NCI-H187 (cell line): Measurements from ENCODE around the gene FRMD4A.
"Not testable (repeated sequence)": the region's sequence is repeated elsewhere in the genome, so short reads cannot be mapped to it uniquely, and the experiment has no call there.

Experiments
- DNase-seq, 2 experiments: peaks; one replicate each; lab custom pipeline; 2025; lab: John Stamatoyannopoulos, UW

The FRMD4A gene

DNA sequence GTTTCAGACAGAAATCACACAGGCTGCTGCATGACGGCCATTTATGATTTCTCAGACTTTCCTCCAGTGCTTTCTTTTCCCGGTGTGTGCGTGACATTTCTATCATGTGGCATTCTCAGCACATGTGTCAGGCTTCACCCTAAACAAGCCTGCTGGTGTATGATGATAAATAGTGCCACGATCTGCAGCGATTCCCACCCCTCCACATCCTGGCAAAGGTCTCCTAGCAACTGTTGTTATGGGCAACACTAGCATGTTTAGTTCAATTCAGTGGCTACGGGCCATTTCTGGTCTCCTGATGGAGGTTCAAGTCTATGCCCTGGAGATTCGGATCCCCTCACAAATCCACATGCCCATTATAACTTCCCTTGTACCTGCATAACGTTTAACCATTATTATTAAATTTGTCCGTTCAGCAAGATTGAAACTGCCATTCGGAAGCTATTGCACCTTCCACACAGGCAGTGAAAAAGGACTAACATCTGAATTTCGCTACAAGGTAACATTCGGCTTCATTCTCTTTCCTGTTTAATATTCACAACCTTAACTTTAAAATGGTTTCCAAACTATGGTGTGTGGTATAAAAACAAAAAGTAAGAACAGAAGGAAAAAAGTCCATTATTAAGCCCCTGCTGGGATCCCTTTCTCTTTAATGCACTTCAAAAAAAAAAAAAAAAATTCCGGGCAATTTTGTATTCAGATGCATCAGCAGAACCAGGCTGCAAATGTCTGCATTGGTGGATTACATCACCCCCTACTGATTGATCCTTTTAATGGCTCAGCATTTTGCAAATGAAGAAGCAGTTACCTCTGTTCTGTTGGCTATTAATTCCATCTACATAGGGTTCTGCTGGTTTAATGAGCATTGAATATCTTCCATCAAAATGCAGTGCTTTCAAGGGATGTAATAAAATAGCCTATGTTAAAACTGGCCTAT, 90.2 kb downstream of the FRMD4A start:
- no peak for DNase-seq

DNA sequence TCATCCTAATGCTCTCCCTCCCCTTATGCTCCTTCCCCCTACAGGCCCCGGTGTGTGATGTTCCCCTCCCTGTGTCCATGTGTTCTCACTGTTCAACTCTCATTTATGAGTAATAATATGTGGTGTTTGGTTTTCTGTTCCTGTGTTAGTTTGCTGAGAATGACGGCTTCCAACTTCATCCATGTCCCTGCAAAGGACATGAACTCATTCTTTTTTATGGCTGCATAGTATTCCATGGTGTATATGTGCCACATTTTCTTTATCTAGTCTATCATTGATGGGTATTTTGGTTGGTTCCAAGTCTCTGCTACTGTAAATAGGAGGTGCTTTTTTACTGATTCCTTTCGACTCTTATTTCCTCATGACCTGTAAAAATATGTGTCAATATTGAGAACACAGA, 92.1 kb downstream of the FRMD4A start:
- DNase-seq = not testable (repeated sequence)

- DNase-seq = no peak
Measured at GRCh38 chr10:14236341-14236740, 94.4 kb downstream of the FRMD4A start.

GRCh38 chr10:14235566-14236195, 95.0 kb downstream of the FRMD4A start:
- DNase-seq = no peak

GRCh38 chr10:14233566-14233965, 97.2 kb downstream of the FRMD4A start:
- no peak for DNase-seq

DNA sequence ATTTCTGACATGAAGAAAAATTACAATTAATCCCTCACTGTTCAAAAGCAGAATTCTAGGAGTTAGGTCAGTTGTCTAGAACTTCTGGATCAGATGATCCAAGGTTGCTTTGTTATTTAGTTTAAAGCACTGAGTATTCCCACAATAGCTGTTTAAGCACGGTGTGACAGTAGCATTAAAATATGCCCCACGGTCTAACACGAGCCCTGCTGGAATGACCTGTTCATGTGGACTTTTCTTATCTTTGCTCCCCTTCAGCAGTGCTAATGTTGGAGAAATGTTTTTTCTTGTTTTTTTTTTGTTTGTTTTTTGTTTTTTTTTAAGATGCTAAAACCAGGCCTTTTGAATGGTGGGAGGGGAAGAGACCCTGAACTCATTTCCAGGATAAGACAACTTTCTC, 101.9 kb downstream of the FRMD4A start:
- not testable (repeated sequence) for DNase-seq

- DNase-seq = no peak
Measured at GRCh38 chr10:14225379-14225778, 105.3 kb downstream of the FRMD4A start.

DNA sequence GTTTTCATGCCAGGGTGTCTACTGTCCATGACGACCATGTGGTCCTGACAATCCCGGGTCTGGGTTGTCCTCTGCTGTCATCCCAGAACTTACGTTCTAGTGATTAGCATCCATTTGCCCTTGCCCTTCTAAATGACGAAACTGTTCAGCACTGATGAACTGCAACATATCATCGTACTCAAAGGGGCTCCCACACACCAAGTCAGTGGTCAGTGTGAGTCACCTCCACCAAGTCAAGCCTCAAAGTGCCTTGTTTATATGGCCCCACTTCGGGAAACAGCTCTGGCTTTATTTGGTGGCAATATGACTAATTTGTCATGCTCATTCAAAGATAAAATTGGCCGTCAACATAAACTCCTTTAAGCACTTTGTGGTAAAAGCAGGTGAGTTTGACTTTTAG, 110.7 kb downstream of the FRMD4A start:
- no peak for DNase-seq

GRCh38 chr10:14219411-14219810, 111.3 kb downstream of the FRMD4A start:
- no peak for DNase-seq

- no peak for DNase-seq
Measured at GRCh38 chr10:14215641-14216040, 115.1 kb downstream of the FRMD4A start.

- DNase-seq = not testable (repeated sequence)
Measured at GRCh38 chr10:14213703-14214102, 117.0 kb downstream of the FRMD4A start.

DNA sequence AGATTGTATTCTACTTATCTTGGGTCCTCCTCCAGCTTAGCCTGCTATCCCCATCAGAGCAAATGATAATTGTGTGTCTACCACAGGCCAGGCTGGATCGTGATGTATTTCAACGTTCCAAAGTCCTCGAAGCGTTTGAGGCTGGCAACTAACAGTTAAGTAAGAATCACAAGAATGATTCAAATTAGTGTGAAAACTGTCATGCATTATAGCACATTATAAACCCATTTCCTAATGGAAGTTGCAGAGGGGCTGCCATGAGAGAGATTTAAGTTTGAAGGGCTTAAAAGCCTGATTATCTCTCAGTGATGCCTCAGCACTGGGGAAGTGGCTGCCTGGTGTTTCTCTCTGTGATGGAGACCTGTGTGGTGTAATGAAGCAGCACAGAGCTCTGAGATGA, 119.1 kb downstream of the FRMD4A start:
- DNase-seq = no peak

GRCh38 chr10:14208231-14208630, 122.5 kb downstream of the FRMD4A start:
- no peak for DNase-seq

DNA sequence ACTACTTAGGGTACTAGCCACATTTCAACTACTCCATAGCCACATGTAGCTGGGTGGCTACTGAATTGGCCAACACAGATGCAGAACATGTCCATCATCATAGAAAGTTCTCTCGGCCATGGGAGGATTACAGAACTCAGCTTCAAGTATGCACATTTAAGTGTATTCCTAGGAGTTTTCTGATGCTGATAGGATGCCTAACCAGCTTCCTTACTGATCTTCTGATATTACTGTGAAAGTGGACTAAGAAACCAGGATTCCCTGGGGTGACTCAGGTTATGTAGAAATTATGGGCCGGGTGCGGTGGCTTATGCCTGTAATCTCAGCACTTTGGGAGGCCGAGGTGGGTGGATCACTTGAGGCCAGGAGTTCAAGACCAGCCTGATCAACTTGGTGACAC, 125.5 kb downstream of the FRMD4A start:
- no peak for DNase-seq

DNA sequence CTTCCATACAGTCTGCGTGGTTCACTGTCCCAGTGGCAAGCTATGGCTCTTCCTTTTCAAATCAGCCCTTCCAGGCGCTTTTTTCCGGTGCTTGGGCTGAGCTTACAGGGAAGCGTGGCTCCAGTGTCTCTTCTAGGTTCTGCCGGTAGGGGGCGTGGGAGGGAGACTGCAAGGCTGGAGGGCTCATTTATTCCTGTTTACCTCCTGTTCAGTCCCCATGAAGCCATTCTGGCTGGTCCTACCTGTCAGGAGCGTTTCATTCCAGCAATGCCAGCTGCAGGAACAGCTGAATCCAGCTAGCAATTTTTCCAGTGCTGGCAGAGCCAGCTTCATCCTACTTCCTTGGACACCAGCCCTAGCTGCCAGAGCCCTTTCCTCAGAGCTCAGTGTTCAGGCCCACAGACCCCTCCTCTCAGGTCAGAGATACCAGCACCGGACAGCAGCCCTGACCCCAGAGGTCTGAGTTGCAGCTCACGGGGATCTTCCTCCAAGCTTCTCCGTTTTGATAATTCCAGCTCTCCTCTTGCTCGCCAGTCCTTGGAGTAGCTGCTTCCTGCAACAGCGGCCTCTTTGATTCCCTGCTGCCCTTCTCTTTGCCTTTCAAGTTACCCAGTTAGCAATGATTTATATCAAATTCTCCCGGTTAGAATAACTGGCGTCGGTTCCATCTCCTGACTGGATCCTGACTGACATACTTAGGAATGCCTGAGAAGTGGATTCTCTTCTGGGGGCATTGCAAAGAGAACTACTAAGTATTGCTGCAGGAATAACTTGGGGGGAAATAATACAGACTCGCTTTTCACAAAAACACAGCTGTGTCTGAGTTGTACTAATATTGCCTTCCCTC, 129.8 kb downstream of the FRMD4A start:
- no peak for DNase-seq

DNA sequence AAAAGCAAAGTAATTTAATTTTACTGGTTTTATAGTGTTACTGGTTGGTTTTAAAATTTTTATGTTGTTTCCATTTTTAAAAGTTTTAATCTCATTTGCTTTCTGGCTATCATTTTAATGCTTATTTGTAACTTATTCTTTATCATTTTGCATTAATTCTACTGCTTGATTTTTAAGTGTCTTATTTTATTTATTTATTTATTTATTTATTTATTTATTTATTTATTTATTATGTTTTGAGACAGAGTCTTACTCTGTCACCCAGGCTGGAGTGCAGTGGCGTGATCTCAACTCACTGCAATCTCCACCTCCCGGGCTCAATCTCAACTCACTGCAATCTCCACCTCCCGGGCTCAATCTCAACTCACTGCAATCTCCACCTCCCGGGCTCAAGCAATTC, 131.6 kb downstream of the FRMD4A start:
- DNase-seq = not testable (repeated sequence)

GRCh38 chr10:14198078-14198477, 132.6 kb downstream of the FRMD4A start:
- DNase-seq = no peak

GRCh38 chr10:14196113-14196512, 134.6 kb downstream of the FRMD4A start:
- DNase-seq = no peak

- no peak for DNase-seq
Measured at GRCh38 chr10:14195433-14195832, 135.3 kb downstream of the FRMD4A start.

- DNase-seq = no peak
Measured at GRCh38 chr10:14192746-14193145, 138.0 kb downstream of the FRMD4A start.

DNA sequence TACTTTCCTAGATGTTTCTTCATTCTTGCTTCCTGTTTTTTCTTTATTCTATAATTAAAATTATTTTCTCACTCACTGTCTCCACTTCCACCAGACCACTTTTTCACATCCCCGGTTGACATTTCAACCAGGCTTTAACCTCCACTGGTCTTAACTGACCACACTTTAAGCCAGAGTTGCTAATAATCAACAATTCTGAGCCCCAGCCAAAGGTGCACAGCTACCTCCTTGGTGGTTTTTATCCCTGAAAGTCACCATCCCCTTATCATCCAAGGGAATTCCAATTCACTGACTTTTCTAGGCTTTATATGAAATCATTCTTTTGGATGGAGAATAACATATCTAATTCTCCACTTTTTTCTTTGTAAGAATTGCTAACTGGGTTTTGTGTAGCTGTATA, 138.9 kb downstream of the FRMD4A start:
- no peak for DNase-seq

- no peak for DNase-seq
Measured at GRCh38 chr10:14191407-14191806, 139.3 kb downstream of the FRMD4A start.
